Kidney epithelial cell (primary cell): Measurements from ENCODE around the gene ATG101. TPM values are rescaled to one million over a fixed set of nuclear protein-coding genes. Genes with fewer than 3 reads are reported as not detected.

Source experiments
- DNase-seq: peaks from one replicate; pipeline ENCODE4 v3.0.0-alpha.2; 2010; ENCODE audit warnings: low read depth
- H3K27me3 ChIP-seq: 2 replicates; pipeline ENCODE4 v1.6.0; 2011; ENCODE audit warnings: low read length; ENCODE audit not compliant: control insufficient read depth, insufficient read depth
- H3K36me3 ChIP-seq: 2 replicates; pipeline ENCODE4 v1.5.1; 2011; ENCODE audit warnings: low read length; ENCODE audit not compliant: control insufficient read depth, insufficient read depth
- H3K4me3 ChIP-seq: 2 replicates; pipeline ENCODE4 v1.5.1; 2011; ENCODE audit warnings: low read depth, mild to moderate bottlenecking, control low read depth, low read length
- CTCF ChIP-seq: IDR thresholded peaks from 2 replicates; pipeline ENCODE4 v1.5.1; 2011; ENCODE audit warnings: mild to moderate bottlenecking, moderate library complexity, low read length, control low read depth, inconsistent platforms; ENCODE audit not compliant: insufficient read depth, poor library complexity, severe bottlenecking
- total RNA-seq: library from RNA; depleted of rRNA; stranded (reverse); fragments of >200 nt; gene quantifications from 2 replicates; pipeline ENCODE4 v1.2.3, GENCODE V29; 2015

The ATG101 gene
- total RNA-seq, 1 donor from 2014 or later, result 83.1 TPM

- no peaks in the 10 kb centered on the region for H3K36me3 ChIP-seq
- no peak overlapping the region for H3K4me3 ChIP-seq
- no peaks in the 10 kb centered on the region for H3K27me3 ChIP-seq
- TF ChIP-seq CTCF, result no peak
- DNase-seq, result no peak
Measured at GRCh38 chr12:52062167-52063081, 7.4 kb upstream of the ATG101 start.

- H3K4me3 ChIP-seq, result no peak overlapping the region
- no peak for TF ChIP-seq CTCF
- DNase-seq, result no peak
Measured at GRCh38 chr12:52063082-52063924, 6.5 kb upstream of the ATG101 start.

GRCh38 chr12:52063981-52064649 is 5.7 kb upstream of the ATG101 start:
- H3K4me3 ChIP-seq, result no peak overlapping the region
- no peaks in the 10 kb centered on the region for H3K27me3 ChIP-seq
- TF ChIP-seq CTCF, result no peak
- no peak for DNase-seq
- no peaks in the 10 kb centered on the region for H3K36me3 ChIP-seq

More at GRCh38 chr12:52063082-52063924, 6.5 kb upstream of the ATG101 start:
- no peaks in the 10 kb centered on the region for H3K36me3 ChIP-seq
- no peaks in the 10 kb centered on the region for H3K27me3 ChIP-seq

GRCh38 chr12:52066346-52067080 is 3.3 kb upstream of the ATG101 start:
- no peak for TF ChIP-seq CTCF
- DNase-seq, result no peak
- Histone ChIP-seq H3K36me3 (no peaks in the 10 kb centered on the region), H3K4me3 (no peak overlapping the region), H3K27me3 (no peaks in the 10 kb centered on the region)

- no peak for DNase-seq
- Histone ChIP-seq H3K4me3 (no peak overlapping the region), H3K27me3 (no peaks in the 10 kb centered on the region), H3K36me3 (no peaks in the 10 kb centered on the region)
- TF ChIP-seq CTCF, result no peak
Measured at GRCh38 chr12:52067081-52067374, 2.8 kb upstream of the ATG101 start.
